GM18909 (cell line): ENCODE results near the gene CCDC190.
"Not testable (repeated sequence)": the region's sequence is repeated elsewhere in the genome, so short reads cannot be mapped to it uniquely, and the experiment has no call there.

Experiments used
- ATAC-seq: cut with Tn5 transposase; IDR thresholded peaks from one replicate; pipeline ENCODE4 v1.9.1; 2021; ENCODE audit warnings: mild to moderate bottlenecking; ENCODE audit not compliant: unreplicated experiment, poor library complexity

CCDC190 gene

DNA sequence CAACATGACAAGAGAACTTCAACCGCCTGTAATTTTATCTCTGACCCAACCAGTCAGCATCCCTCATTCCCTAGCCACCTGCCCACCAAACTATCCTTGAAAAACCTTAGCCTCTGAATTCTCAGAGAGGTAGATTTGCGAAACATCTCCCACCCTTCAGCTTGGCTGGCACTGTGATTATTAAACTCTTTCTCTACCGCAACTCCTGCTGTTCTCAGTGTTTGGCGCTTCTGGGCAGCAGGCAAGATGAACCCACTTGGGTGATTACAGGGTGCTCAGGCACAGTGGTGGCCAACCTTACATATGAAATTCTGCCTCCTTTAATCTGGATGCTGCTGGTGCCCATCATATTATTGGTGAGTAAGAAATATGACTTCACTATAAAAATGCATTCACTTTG is 22.1 kb downstream of the CCDC190 start:
- ATAC-seq = no peak

DNA sequence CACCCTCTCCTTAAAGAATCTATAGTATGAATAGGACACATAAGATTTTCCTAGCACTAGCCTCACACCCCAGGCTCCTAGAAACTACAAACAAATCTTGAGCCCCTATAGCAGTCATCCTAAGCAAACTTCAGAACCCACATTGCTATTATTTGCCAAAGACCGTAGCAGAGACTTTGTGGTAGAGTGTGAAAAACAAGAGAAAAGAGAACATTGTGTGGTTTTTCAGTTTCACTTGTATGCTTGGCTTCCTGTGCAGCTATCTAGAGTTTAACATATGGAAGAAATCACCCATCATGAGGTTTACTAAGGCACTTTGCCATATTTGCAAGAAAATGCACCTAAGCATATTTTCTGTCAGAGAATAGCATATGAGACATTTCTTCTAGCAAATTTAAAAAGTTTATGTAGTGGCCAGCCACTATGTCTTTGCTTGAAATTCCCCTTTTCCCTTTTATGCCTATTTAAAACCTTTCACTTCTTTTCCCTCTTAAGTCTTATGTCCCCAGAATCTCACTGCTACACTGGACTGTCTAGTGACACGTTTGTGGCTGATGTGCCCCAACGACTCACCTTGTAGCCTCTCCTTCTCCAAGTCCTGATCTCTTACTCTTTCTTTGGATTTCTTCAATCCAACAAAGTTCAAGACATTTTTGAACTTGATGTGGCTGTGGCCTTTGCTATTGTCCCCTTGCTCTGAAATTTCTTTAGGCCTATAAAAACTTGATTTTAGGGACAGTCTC is 25.6 kb downstream of the CCDC190 start:
- peak; percentile 91 for ATAC-seq

DNA sequence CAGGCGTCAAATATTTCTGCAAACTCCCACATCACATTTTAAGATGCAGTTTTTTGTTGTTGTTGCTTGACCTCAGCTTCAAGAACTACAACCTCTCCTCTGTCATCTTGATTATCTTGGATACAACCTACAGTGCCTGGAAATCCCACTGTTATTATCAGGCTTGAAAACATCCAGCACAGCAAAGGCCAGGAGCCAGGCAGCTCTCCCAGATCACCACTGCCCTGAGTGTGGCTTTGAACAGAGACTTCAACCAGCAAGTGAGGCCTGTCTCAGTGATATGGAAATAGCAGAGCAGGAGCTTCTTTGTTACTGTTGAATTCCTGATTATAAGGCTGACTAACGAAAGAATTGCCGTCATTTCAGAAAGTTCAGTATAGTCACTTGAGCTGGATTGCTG is 28.5 kb downstream of the CCDC190 start:
- ATAC-seq = no peak

DNA sequence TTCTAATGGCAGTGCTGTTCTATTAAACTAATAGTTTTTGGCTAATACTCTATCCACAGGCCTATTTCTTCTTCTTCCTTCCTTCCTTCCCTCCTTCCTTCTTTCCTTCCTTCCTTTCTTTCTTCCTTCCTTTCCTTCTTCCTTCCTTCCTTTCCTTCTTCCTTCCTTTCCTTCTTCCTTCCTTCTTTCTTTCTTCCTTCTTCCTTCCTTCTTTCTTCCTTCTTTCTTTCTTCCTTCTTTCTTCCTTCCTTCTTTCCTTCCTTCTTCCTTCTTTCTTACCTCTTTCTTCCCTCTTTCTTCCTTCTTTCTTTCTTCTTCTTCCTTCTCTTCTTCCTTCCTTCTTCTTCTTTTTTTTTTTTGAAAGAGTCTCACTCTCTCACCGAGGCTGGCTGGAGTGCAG is 31.7 kb downstream of the CCDC190 start:
- no peak for ATAC-seq

DNA sequence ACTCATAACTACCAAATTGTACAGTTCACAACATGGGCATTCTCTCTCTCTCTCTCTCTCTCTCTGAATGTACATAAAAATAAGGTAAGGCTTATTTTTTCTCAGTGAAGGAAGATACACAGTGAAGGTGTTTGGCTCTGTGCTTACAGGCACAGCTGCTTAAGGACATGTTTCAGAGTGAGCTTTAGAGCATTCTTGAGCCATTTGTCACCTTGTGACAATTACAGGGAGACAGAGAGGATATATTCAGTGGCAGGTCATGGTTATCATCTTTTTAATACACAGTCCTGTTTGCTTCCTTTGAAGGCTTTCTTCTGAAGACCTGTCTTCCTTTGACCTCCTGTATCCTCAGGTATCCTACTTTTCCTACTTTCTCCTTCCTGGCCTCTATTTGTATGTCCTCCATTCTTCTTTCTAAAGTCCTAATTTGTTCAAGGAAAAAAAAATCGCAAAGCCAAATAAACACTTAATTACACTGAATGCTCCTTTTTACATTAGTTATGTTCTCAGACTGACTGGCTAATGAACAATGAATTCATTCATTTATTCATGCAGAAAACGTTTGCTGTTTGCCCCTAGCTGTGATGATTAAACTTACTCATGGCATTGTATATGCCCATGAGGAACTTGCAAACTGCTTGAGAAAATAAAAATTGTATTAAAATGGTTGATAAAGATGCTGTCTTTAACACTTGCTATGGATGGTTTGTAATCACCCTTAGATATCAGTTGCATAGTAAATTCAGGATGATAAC is 37.0 kb downstream of the CCDC190 start:
- no peak for ATAC-seq

DNA sequence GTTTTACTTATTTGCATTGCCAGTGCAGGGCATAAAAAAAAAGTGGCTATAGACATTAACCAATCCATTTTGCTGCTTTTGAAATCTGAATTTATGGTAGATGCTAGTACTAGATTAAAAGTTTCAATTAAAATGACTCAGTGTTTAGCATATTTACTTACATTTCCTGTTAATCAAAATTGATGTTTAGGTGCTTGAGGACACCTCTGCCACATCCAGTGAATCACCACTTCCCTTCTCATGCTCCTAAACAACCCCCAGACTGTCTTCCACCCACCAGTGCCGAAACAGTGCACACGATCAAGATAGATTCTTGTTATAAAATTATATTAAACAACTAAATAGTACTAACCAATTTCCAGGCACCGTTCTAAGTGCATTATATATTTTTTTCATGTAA is 37.7 kb downstream of the CCDC190 start:
- ATAC-seq = no peak

DNA sequence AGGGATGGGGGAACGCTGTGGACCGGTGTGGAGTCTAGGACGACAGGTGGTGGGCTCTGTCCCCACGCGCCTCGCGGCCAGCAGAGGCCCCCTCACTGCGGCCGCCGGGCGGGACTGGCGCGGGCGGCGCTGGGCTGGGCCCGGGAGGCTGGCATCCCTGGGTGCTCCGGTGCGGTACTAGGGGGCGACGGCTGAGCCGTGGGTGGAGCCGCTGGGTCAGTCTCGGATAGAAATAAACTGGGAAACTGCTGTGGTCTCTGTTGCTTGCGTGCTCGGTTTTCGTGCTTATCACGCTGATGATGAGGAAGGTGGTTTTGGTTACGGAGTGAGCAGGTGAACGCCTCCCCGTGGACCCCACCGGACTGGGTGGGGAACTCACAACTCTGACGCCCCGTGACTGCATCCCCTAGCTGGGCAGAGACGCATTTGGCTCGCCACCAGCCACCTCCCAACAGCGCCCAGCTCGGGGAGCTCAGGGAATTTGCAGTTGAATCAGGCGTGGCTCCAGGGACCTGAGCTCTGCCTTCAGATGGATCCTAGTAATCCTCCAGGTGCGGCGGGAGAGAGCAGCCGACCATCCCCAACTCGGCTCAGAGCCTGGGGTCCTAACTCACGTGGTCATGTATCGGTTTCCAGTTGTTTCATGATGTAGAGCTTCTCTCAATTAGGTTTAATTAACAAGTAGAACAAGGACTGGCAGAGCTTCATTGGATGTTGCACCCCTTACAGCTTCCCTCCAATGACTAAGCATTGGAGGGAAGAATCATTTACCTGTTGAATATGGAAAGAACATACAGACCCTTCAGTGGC is 38.4 kb downstream of the CCDC190 start:
- no peak for ATAC-seq

DNA sequence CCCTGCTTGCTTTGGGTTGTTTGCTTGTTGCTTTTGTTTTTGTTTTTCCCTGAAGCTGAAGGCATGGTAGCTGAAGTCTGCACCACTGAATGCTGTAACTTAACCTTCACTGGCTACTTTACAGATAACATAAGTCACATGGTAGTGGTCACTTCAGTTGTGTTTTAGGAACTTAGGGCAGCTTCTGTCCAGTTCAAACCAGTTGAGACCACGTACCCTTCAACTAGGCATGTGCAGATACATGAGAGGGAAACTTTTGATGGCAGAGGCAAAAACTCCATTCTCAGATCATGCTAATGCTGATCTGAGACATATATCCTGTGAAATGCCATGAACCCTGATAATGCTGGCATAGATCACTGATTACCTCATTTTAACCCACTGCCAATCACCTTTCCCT is 42.3 kb downstream of the CCDC190 start:
- not testable (repeated sequence) for ATAC-seq

DNA sequence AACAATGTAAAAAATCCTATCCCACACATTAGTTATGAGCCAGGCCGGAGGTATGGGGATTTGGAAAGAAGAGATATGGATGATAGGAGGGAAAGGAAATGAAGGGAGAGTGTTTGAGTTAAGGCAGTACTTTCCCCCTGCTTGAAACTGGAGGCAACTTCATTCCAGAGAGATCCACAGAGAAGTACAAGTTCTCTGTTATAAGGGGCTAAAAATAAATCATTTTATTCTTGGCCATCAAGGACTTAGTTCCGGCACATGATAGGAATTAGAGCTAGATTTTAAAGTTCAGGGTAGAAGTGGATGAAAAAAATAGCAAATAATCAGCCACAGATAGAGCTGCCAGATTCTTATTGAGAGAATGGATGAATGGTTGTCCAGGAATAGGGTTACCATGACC is 42.8 kb downstream of the CCDC190 start:
- ATAC-seq = not testable (repeated sequence)

DNA sequence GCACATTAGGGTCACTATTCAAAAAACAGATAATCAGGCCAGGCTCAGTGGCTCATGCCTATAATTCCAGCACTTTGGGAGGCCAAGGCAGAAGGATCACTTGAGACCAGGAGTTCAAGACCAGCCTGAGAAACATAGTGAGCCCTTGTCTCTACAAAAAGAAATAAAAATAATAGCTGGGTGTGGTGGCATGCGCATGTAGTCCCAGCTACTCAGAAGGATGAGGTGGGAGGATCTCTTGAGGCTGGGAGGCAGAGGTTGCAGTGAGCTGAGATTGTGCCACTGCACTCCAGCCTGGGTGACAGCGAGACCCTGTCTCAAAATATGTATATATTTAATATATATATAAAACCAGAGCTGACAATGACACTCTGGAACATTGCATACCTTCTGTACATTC is 48.6 kb downstream of the CCDC190 start:
- not testable (repeated sequence) for ATAC-seq

DNA sequence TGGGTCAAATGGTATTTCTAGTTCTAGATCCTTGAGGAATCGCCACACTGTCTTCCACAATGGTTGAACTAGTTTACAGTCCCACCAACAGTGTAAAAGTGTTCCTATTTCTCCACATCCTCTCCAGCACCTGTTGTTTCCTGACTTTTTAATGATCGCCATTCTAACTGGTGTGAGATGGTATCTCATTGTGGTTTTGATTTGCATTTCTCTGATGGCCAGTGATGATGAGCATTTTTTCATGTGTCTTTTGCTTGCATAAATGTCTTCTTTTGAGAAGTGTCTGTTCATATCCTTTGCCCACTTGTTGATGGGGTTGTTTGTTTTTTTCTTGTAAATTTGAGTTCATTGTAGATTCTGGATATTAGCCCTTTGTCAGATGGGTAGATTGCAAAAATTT is 53.5 kb downstream of the CCDC190 start:
- ATAC-seq = not testable (repeated sequence)
